Liver (tissue), 9 donors: ENCODE results near the gene CENPN. TPM values are rescaled to one million over a fixed set of nuclear protein-coding genes. Genes with fewer than 3 reads are reported as not detected.

Experiments
- DNase-seq: peaks from one replicate; pipeline ENCODE4 v3.0.0-alpha.2; 2017; ENCODE audit warnings: low spot score
- H3K27ac ChIP-seq, 2 donors: one replicate each; pipeline ENCODE4 v1.7.0; 2013; ENCODE audit warnings: inconsistent platforms in 2 of 2, low read length in 2 of 2, control low read depth in 1 of 2, low read depth in 1 of 2, mild to moderate bottlenecking in 1 of 2
- H3K27me3 ChIP-seq, 4 donors: one replicate each; pipeline versions ENCODE4 v1.6.1 to v1.7.0; 2013; ENCODE audit warnings: low read length in 3 of 4, inconsistent platforms in 1 of 4, mild to moderate bottlenecking in 1 of 4, moderate library complexity in 1 of 4; ENCODE audit not compliant: control insufficient read depth in 4 of 4, insufficient read depth in 4 of 4
- H3K36me3 ChIP-seq, 4 donors: one replicate each; pipeline versions ENCODE4 v1.6.1 to v1.7.0; 2013; ENCODE audit warnings: low read length in 3 of 4, mild to moderate bottlenecking in 3 of 4, low read depth in 1 of 4, moderate library complexity in 1 of 4; ENCODE audit not compliant: control insufficient read depth in 4 of 4, insufficient read depth in 3 of 4
- H3K4me1 ChIP-seq, 4 donors: one replicate each; pipeline versions ENCODE4 v1.6.1 to v1.7.0; 2013; ENCODE audit warnings: low read length in 3 of 4, mild to moderate bottlenecking in 3 of 4, moderate library complexity in 1 of 4; ENCODE audit not compliant: control insufficient read depth in 4 of 4, insufficient read depth in 4 of 4
- H3K4me3 ChIP-seq, 3 donors: one replicate each; pipeline versions ENCODE4 v1.6.1 to v1.7.0; 2013; ENCODE audit warnings: low read length in 3 of 3, control low read depth in 1 of 3, low read depth in 1 of 3, mild to moderate bottlenecking in 1 of 3
- H3K9ac ChIP-seq, 2 donors: one replicate each; pipeline ENCODE4 v1.7.0; 2013; ENCODE audit warnings: low read length in 2 of 2, mild to moderate bottlenecking in 2 of 2, moderate library complexity in 2 of 2, control low read depth in 1 of 2, low read depth in 1 of 2
- H3K9me3 ChIP-seq, 4 donors: one replicate each; pipeline versions ENCODE4 v1.6.1 to v1.7.0; 2013; ENCODE audit warnings: low read length in 3 of 4; ENCODE audit not compliant: control insufficient read depth in 4 of 4
- EGR1 ChIP-seq, 2 donors: IDR thresholded peaks; 2 replicates each; pipeline ENCODE4 v1.6.1; 2016 to 2018; ENCODE audit warnings: antibody characterized with exemption in 2 of 2, low read depth in 2 of 2
- FOXA1 ChIP-seq: IDR thresholded peaks from 2 replicates; pipeline ENCODE4 v1.6.1; 2016; ENCODE audit warnings: antibody characterized with exemption
- FOXA2 ChIP-seq: IDR thresholded peaks from 2 replicates; pipeline ENCODE4 v1.6.1; 2016; ENCODE audit warnings: antibody characterized with exemption
- HNF4A ChIP-seq, 2 donors: conservative IDR thresholded peaks; 2 replicates each; pipeline ENCODE4 v1.6.1; 2016; ENCODE audit warnings: antibody characterized with exemption in 2 of 2, mild to moderate bottlenecking in 2 of 2
- JUND ChIP-seq, 2 donors: IDR thresholded peaks; 2 replicates each; pipeline ENCODE4 v1.6.1; 2016; ENCODE audit warnings: antibody characterized with exemption in 2 of 2
- MAX ChIP-seq: IDR thresholded peaks from 2 replicates; pipeline ENCODE4 v1.6.1; 2016; ENCODE audit warnings: antibody characterized with exemption
- NR2F2 ChIP-seq: IDR thresholded peaks from 2 replicates; pipeline ENCODE4 v1.6.1; 2016; ENCODE audit warnings: antibody characterized with exemption
- RAD21 ChIP-seq, 2 donors: IDR thresholded peaks; 2 replicates each; pipeline ENCODE4 v1.6.1; 2016; ENCODE audit warnings: antibody characterized with exemption in 2 of 2, mild to moderate bottlenecking in 2 of 2
- REST ChIP-seq: IDR thresholded peaks from 2 replicates; pipeline ENCODE4 v1.6.1; 2016; ENCODE audit warnings: antibody characterized with exemption, mild to moderate bottlenecking
- RXRA ChIP-seq, 2 donors: IDR thresholded peaks; 2 replicates each; pipeline ENCODE4 v1.6.1; 2017 to 2018; ENCODE audit warnings: antibody characterized with exemption in 2 of 2, mild to moderate bottlenecking in 1 of 2
- TAF1 ChIP-seq: conservative IDR thresholded peaks from 2 replicates; pipeline ENCODE4 v1.6.1; 2016; ENCODE audit warnings: antibody characterized with exemption, mild to moderate bottlenecking
- YY1 ChIP-seq: IDR thresholded peaks from 2 replicates; pipeline ENCODE4 v1.6.1; 2016; ENCODE audit warnings: antibody characterized with exemption, mild to moderate bottlenecking
- ZBTB33 ChIP-seq: IDR thresholded peaks from 2 replicates; pipeline ENCODE4 v1.6.1; 2016; ENCODE audit warnings: antibody characterized with exemption
- WGBS: extraction: QIAGEN DNeasy Blood & Tissue Kit; methylation state at CpG from one replicate; pipeline ENCODE4 v1.1.7; 2013; 5-methylcytosine and 5-hydroxymethylcytosine counted together
- polyA plus RNA-seq, 2 donors: library from polyadenylated mRNA; stranded (reverse) in 1 of 2; unstranded in 1 of 2; fragments of 200-250 nt in 1 of 2; fragments of >200 nt in 1 of 2; fragmentation: Nextera tagmentation in 1 of 2; extraction: Ambion mirVana in 1 of 2; gene quantifications; one replicate each; pipeline versions ENCODE4 v1.2.1 to v1.2.3, GENCODE V29; 2013 to 2015
- total RNA-seq, 2 donors: library from RNA; depleted of rRNA; stranded (reverse); fragments of >200 nt; gene quantifications; one replicate each; pipeline ENCODE4 v1.2.3, GENCODE V29; 2014
- donor health status: healthy.
- donor health status: healthy.
- donor health status: healthy.
- donor health status: healthy.
- donor health status: healthy.

CENPN gene
- total and polyA plus RNA-seq, 4 donors: 1.8 to 30.8 (median 7.9) TPM

GRCh38 chr16:81069063-81069462 lies 62.0 kb downstream of the CENPN start (continued):
- TF ChIP-seq ZBTB33 (no peak), MAX (no peak)

GRCh38 chr16:81070979-81071378 lies 64.0 kb downstream of the CENPN start:
- no peaks in the 10 kb centered on the region for H3K36me3 ChIP-seq
- DNase-seq: no peak
- no peaks in the 10 kb centered on the region for H3K4me1 ChIP-seq
- H3K9me3 ChIP-seq: no peaks in the 10 kb centered on the region
- TF ChIP-seq YY1 (no peak), TAF1 (no peak), RXRA (IDR thresholded peaks at IDR 0.05) (no peak), RAD21 (IDR thresholded peaks at IDR 0.05) (no peak), FOXA1 (no peak), JUND (IDR thresholded peaks at IDR 0.05) (no peak), REST (no peak), HNF4A (conservative IDR thresholded peaks at IDR 0.05) (no peak), EGR1 (IDR thresholded peaks at IDR 0.05; ENCODE audit: low read depth in 2 of 2) (no peak)
- no peak overlapping the region for H3K4me3 ChIP-seq
- WGBS: 80% methylated on average over 8 of the region's 8 CpGs
- H3K9ac ChIP-seq: no peak overlapping the region
- H3K27me3 ChIP-seq: no peaks in the 10 kb centered on the region
- no peak overlapping the region for H3K27ac ChIP-seq

- Histone ChIP-seq H3K4me1 (peaks cover 0 to 3% (median 1%) of the 10 kb centered on the region in 4 donors), H3K4me3 (no peak overlapping the region), H3K9me3 (no peaks in the 10 kb centered on the region), H3K27ac (no peak overlapping the region), H3K9ac (no peak overlapping the region), H3K36me3 (no peaks in the 10 kb centered on the region), H3K27me3 (no peaks in the 10 kb centered on the region)
- WGBS: 90% methylated on average over 4 of the region's 4 CpGs
- DNase-seq: no peak
- TF ChIP-seq JUND (IDR thresholded peaks at IDR 0.05): no peak
- no peak for TF ChIP-seq YY1
- no peak for TF ChIP-seq EGR1 (IDR thresholded peaks at IDR 0.05; ENCODE audit: low read depth in 2 of 2)
- no peak for TF ChIP-seq NR2F2
- TF ChIP-seq FOXA2: no peak
Measured at GRCh38 chr16:81071805-81072204, 64.8 kb downstream of the CENPN start.
